Esophagus squamous epithelium (tissue), 5 donors: ENCODE measurements around the gene XRCC6. TPM values are rescaled to one million over a fixed set of nuclear protein-coding genes. Genes with fewer than 3 reads are reported as not detected.

Experiments
- DNase-seq: peaks from one replicate; lab custom pipeline; 2025; lab: John Stamatoyannopoulos, UW
- H3K27ac ChIP-seq, 4 donors: fragments of 200-600 bp; sonication (generic); one replicate each; pipeline ENCODE4 v1.5.1; 2016 to 2019; ENCODE audit warnings: mild to moderate bottlenecking in 1 of 4
- H3K27me3 ChIP-seq, 4 donors: fragments of 200-600 bp; sonication (generic); 1 replicate in 3 of 4; 2 replicates in 1 of 4; pipeline versions ENCODE4 v1.5.1 to v1.6.0; 2017 to 2021; ENCODE audit warnings: antibody characterized with exemption in 1 of 4
- H3K36me3 ChIP-seq, 3 donors: fragments of 200-600 bp; sonication (generic); one replicate each; pipeline ENCODE4 v1.5.1; 2016 to 2019
- H3K4me1 ChIP-seq, 3 donors: fragments of 200-600 bp; sonication (generic); one replicate each; pipeline ENCODE4 v1.5.1; 2017 to 2019
- H3K4me3 ChIP-seq, 4 donors: fragments of 200-600 bp; sonication (generic); 1 replicate in 3 of 4; 2 replicates in 1 of 4; pipeline ENCODE4 v1.5.1; 2016 to 2019; ENCODE audit warnings: mild to moderate bottlenecking in 2 of 4, moderate library complexity in 1 of 4
- H3K9me3 ChIP-seq, 3 donors: fragments of 200-600 bp; sonication (generic); one replicate each; pipeline ENCODE4 v1.5.1; 2016 to 2019
- CTCF ChIP-seq, 6 experiments: fragments of 450-650 bp in 4 of 6; fragments of 200-600 bp in 2 of 6; sonication (generic) in 2 of 6; IDR thresholded peaks; one replicate each; pipeline ENCODE4 v1.5.1; 2016 to 2019; ENCODE audit warnings: antibody characterized with exemption in 6 of 6, mild to moderate bottlenecking in 4 of 6, moderate library complexity in 4 of 6
- POLR2A ChIP-seq, 4 donors: fragments of 450-650 bp; IDR thresholded peaks; one replicate each; pipeline ENCODE4 v1.6.1; 2017; ENCODE audit warnings: antibody characterized with exemption in 4 of 4, mild to moderate bottlenecking in 4 of 4, moderate library complexity in 3 of 4
- WGBS, 2 donors: methylation state at CpG; one replicate each; pipeline ENCODE4 v1.1.5; 2018; 5-methylcytosine and 5-hydroxymethylcytosine counted together
- intact Hi-C: fragments of 100-400 bp; cut with DNase I; formaldehyde crosslinking; loops from one replicate; pipeline ENCODE4 v1.15.0; 2022
- total RNA-seq, 4 donors: library from RNA; depleted of rRNA; stranded (reverse); fragments of >200 nt; gene quantifications; one replicate each; pipeline ENCODE4 v1.1.0, GENCODE V29; 2016
- donor health status: DM: yes; HTN: yes; CAD: no.

XRCC6 gene
- total RNA-seq, 4 donors from 2014 or later, result 161 to 295 (median 222) TPM

- no peaks in the 10 kb centered on the region for H3K9me3 ChIP-seq
- H3K27ac ChIP-seq, result peak overlapping the region in 3 of 4 donors; percentile 59 to 70 (median 62)
- WGBS, 2 donors, result 100% methylated on average over 6 of the region's 15 CpGs; no CpG with 5 or more reads in 1 of the 2 donors
- intact Hi-C loops, result no loop called here
- H3K27me3 ChIP-seq, result no peaks in the 10 kb centered on the region
- H3K36me3 ChIP-seq, result peaks cover 7 to 65% (median 31%) of the 10 kb centered on the region in 3 donors
- no peak overlapping the region for H3K4me3 ChIP-seq
- peaks cover 3 to 11% (median 7%) of the 10 kb centered on the region in 3 donors for H3K4me1 ChIP-seq
- DNase-seq, result no peak
- TF ChIP-seq POLR2A (IDR thresholded peaks at IDR 0.05), result no peak
- TF ChIP-seq CTCF (IDR thresholded peaks at IDR 0.05), result no peak
Measured at GRCh38 chr22:41575533-41575932, 45.6 kb upstream of the XRCC6 start.

GRCh38 chr22:41576877-41577276 is 44.2 kb upstream of the XRCC6 start:
- WGBS, 2 donors, result 66% methylated on average over 3 of the region's 9 CpGs; no CpG with 5 or more reads in 1 of the 2 donors
- no peak for TF ChIP-seq POLR2A (IDR thresholded peaks at IDR 0.05)
- TF ChIP-seq CTCF (IDR thresholded peaks at IDR 0.05), result peak in 5 of 6 experiments; percentile 37 to 79 (median 55)
- no peak for DNase-seq
- H3K4me3 ChIP-seq, result no peak overlapping the region
- H3K36me3 ChIP-seq, result peaks cover 7 to 78% (median 31%) of the 10 kb centered on the region in 3 donors
- peak overlapping the region in 1 of 4 donors; percentile 13 for H3K27ac ChIP-seq
- H3K27me3 ChIP-seq, result no peaks in the 10 kb centered on the region
- no peaks in the 10 kb centered on the region for H3K9me3 ChIP-seq
- intact Hi-C loops, result no loop called here
- peaks cover 3 to 11% (median 7%) of the 10 kb centered on the region in 3 donors for H3K4me1 ChIP-seq

- Histone ChIP-seq H3K36me3 (peaks cover 11 to 91% (median 31%) of the 10 kb centered on the region in 3 donors), H3K27me3 (no peaks in the 10 kb centered on the region), H3K4me1 (peaks cover 3 to 11% (median 7%) of the 10 kb centered on the region in 3 donors), H3K4me3 (no peak overlapping the region), H3K9me3 (no peaks in the 10 kb centered on the region), H3K27ac (no peak overlapping the region)
- intact Hi-C loops, result no loop called here
- WGBS, 2 donors, result 85 to 98% methylated on average over 8 of the region's 8 CpGs
- TF ChIP-seq POLR2A (IDR thresholded peaks at IDR 0.05) (no peak), CTCF (IDR thresholded peaks at IDR 0.05) (no peak)
- DNase-seq, result no peak
Measured at GRCh38 chr22:41578114-41578513, 43.0 kb upstream of the XRCC6 start.

- no peak for DNase-seq
- no peak overlapping the region for H3K4me3 ChIP-seq
- H3K4me1 ChIP-seq, result peaks cover 3 to 11% (median 7%) of the 10 kb centered on the region in 3 donors
- H3K36me3 ChIP-seq, result peaks cover 17 to 98% (median 31%) of the 10 kb centered on the region in 3 donors
- no peaks in the 10 kb centered on the region for H3K27me3 ChIP-seq
- intact Hi-C loops, result no loop called here
- H3K9me3 ChIP-seq, result no peaks in the 10 kb centered on the region
- H3K27ac ChIP-seq, result no peak overlapping the region
- 88 to 93% methylated on average over 6 to 9 of the region's 9 CpGs for WGBS, 2 donors
- no peak for TF ChIP-seq POLR2A (IDR thresholded peaks at IDR 0.05)
- no peak for TF ChIP-seq CTCF (IDR thresholded peaks at IDR 0.05)
Measured at GRCh38 chr22:41578818-41579217, 42.3 kb upstream of the XRCC6 start.

GRCh38 chr22:41579297-41579996 is 41.6 kb upstream of the XRCC6 start:
- 90 to 100% methylated on average over 2 to 3 of the region's 12 CpGs for WGBS, 2 donors
- H3K9me3 ChIP-seq, result no peaks in the 10 kb centered on the region
- H3K27me3 ChIP-seq, result no peaks in the 10 kb centered on the region
- no peak overlapping the region for H3K27ac ChIP-seq
- peaks cover 3 to 11% (median 7%) of the 10 kb centered on the region in 3 donors for H3K4me1 ChIP-seq
- DNase-seq, result no peak
- peaks cover 19 to 100% (median 31%) of the 10 kb centered on the region in 3 donors for H3K36me3 ChIP-seq
- TF ChIP-seq CTCF (IDR thresholded peaks at IDR 0.05) (no peak), POLR2A (IDR thresholded peaks at IDR 0.05) (no peak)
- intact Hi-C loops, result no loop called here
- no peak overlapping the region for H3K4me3 ChIP-seq
